Activated naive CD8-positive, alpha-beta T cell (primary cell): ENCODE results near the gene DAP.

Source experiments
- H3K27ac Mint-ChIP-seq: one replicate; pipeline ENCODE4 v1.8.0; 2021; ENCODE audit warnings: mixed read lengths
- H3K27me3 Mint-ChIP-seq: one replicate; pipeline ENCODE4 v1.8.0; 2021; ENCODE audit warnings: mixed read lengths
- H3K36me3 Mint-ChIP-seq: one replicate; pipeline ENCODE4 v1.8.0; 2021; ENCODE audit warnings: mixed read lengths
- H3K4me1 Mint-ChIP-seq: one replicate; pipeline ENCODE4 v1.8.0; 2021; ENCODE audit warnings: low read depth, mixed read lengths
- H3K4me3 Mint-ChIP-seq: one replicate; pipeline ENCODE4 v1.8.0; 2021; ENCODE audit warnings: mild to moderate bottlenecking, mixed read lengths
- H3K9me3 Mint-ChIP-seq: one replicate; pipeline ENCODE4 v1.8.0; 2021; ENCODE audit warnings: low read depth, mixed read lengths

DAP gene

GRCh38 chr5:10630126-10630525 lies 130.9 kb downstream of the DAP start:
- Mint-ChIP-seq H3K27ac (no peak overlapping the region), H3K27me3 (no peaks in the 10 kb centered on the region), H3K4me3 (no peak overlapping the region), H3K9me3 (no peaks in the 10 kb centered on the region), H3K4me1 (peaks cover 48% of the 10 kb centered on the region), H3K36me3 (peaks cover 2% of the 10 kb centered on the region)

- H3K9me3 Mint-ChIP-seq: no peaks in the 10 kb centered on the region
- H3K36me3 Mint-ChIP-seq: peaks cover 2% of the 10 kb centered on the region
- H3K27me3 Mint-ChIP-seq: no peaks in the 10 kb centered on the region
- H3K4me1 Mint-ChIP-seq: peaks cover 44% of the 10 kb centered on the region
- peak overlapping the region; percentile 3 for H3K27ac Mint-ChIP-seq
- H3K4me3 Mint-ChIP-seq: no peak overlapping the region
Measured at GRCh38 chr5:10629682-10630081, 131.4 kb downstream of the DAP start.
